Ecto neural progenitor cell (in vitro differentiated cells): Measurements from ENCODE around the gene SYT17.

ENCODE experiments used
- DNase-seq: peaks from one replicate; pipeline ENCODE4 v3.0.0-alpha.2; 2018; ENCODE audit warnings: low spot score

SYT17 gene

GRCh38 chr16:19218581-19218980 lies 50.5 kb downstream of the SYT17 start:
- no peak for DNase-seq

- DNase-seq, result no peak
These were observed 51.8 kb downstream of the SYT17 start for GRCh38 chr16:19219836-19220235.

GRCh38 chr16:19223235-19224170 lies 55.5 kb downstream of the SYT17 start:
- peak; percentile 66 for DNase-seq

GRCh38 chr16:19225651-19226050 lies 57.6 kb downstream of the SYT17 start:
- no peak for DNase-seq

GRCh38 chr16:19227643-19228042 lies 59.6 kb downstream of the SYT17 start:
- peak; percentile 42 for DNase-seq

GRCh38 chr16:19228052-19228451 lies 60.0 kb downstream of the SYT17 start:
- DNase-seq, result peak; percentile 38

- no peak for DNase-seq
These were observed 60.5 kb downstream of the SYT17 start for GRCh38 chr16:19228575-19228974.

- no peak for DNase-seq
These were observed 62.5 kb downstream of the SYT17 start for GRCh38 chr16:19230575-19230974.

GRCh38 chr16:19231881-19232280 lies 63.8 kb downstream of the SYT17 start:
- DNase-seq, result no peak

GRCh38 chr16:19232988-19233387 lies 64.9 kb downstream of the SYT17 start:
- no peak for DNase-seq

- no peak for DNase-seq
These were observed 67.4 kb downstream of the SYT17 start for GRCh38 chr16:19235478-19235877.

GRCh38 chr16:19235886-19236285 lies 67.8 kb downstream of the SYT17 start:
- DNase-seq, result no peak

- no peak for DNase-seq
These were observed 68.6 kb downstream of the SYT17 start for GRCh38 chr16:19236561-19237209.

GRCh38 chr16:19238406-19238805 lies 70.4 kb downstream of the SYT17 start:
- DNase-seq, result no peak

- no peak for DNase-seq
These were observed 71.6 kb downstream of the SYT17 start for GRCh38 chr16:19239511-19240155.

GRCh38 chr16:19240494-19240893 lies 72.5 kb downstream of the SYT17 start:
- DNase-seq, result no peak

- no peak for DNase-seq
These were observed 73.5 kb downstream of the SYT17 start for GRCh38 chr16:19241512-19241911.

GRCh38 chr16:19242186-19242585 lies 74.1 kb downstream of the SYT17 start:
- no peak for DNase-seq

- no peak for DNase-seq
These were observed 75.0 kb downstream of the SYT17 start for GRCh38 chr16:19242987-19243575.

- no peak for DNase-seq
These were observed 77.4 kb downstream of the SYT17 start for GRCh38 chr16:19245326-19245925.

GRCh38 chr16:19252904-19253303 lies 84.9 kb downstream of the SYT17 start:
- DNase-seq, result no peak

GRCh38 chr16:19254611-19255010 lies 86.6 kb downstream of the SYT17 start:
- DNase-seq, result no peak
